ENCODE data around the gene LRRC25. TPM values are rescaled to one million over a fixed set of nuclear protein-coding genes. Genes with fewer than 3 reads are reported as not detected.
A peak's percentile ranks its signal among the peaks of the same experiment; 100 is the strongest.

Gene LRRC25
- total RNA-seq, 1 donor from 2014 or later = not detected

- H3K4me1 Mint-ChIP-seq (ENCODE audit: unreplicated experiment) = peaks cover 16% of the 10 kb centered on the region
- no peak for TF ChIP-seq CTCF (IDR thresholded peaks at IDR 0.05)
- H3K36me3 Mint-ChIP-seq (ENCODE audit: unreplicated experiment) = peaks cover 7% of the 10 kb centered on the region
- no peak overlapping the region for H3K27ac Mint-ChIP-seq (ENCODE audit: unreplicated experiment)
- no peak overlapping the region for H3K4me3 Mint-ChIP-seq (ENCODE audit: unreplicated experiment)
- no peaks in the 10 kb centered on the region for H3K9me3 Mint-ChIP-seq (ENCODE audit: unreplicated experiment)
- DNase-seq (ENCODE audit: extremely low spot score, unreplicated experiment) = no peak
- H3K27me3 Mint-ChIP-seq (ENCODE audit: unreplicated experiment) = no peaks in the 10 kb centered on the region
Measured at GRCh38 chr19:18392417-18392816, 5.0 kb downstream of the LRRC25 start.

GRCh38 chr19:18391509-18392075 is 5.8 kb downstream of the LRRC25 start:
- peaks cover 25% of the 10 kb centered on the region for H3K4me1 Mint-ChIP-seq (ENCODE audit: unreplicated experiment)
- no peak for TF ChIP-seq CTCF (IDR thresholded peaks at IDR 0.05)
- no peak overlapping the region for H3K4me3 Mint-ChIP-seq (ENCODE audit: unreplicated experiment)
- no peaks in the 10 kb centered on the region for H3K27me3 Mint-ChIP-seq (ENCODE audit: unreplicated experiment)
- no peaks in the 10 kb centered on the region for H3K9me3 Mint-ChIP-seq (ENCODE audit: unreplicated experiment)
- no peak overlapping the region for H3K27ac Mint-ChIP-seq (ENCODE audit: unreplicated experiment)
- DNase-seq (ENCODE audit: extremely low spot score, unreplicated experiment) = no peak
- peaks cover 7% of the 10 kb centered on the region for H3K36me3 Mint-ChIP-seq (ENCODE audit: unreplicated experiment)

- Mint-ChIP-seq H3K4me3 (ENCODE audit: unreplicated experiment) (peak overlapping the region; percentile 32), H3K27me3 (ENCODE audit: unreplicated experiment) (no peaks in the 10 kb centered on the region), H3K4me1 (ENCODE audit: unreplicated experiment) (peaks cover 38% of the 10 kb centered on the region), H3K9me3 (ENCODE audit: unreplicated experiment) (no peaks in the 10 kb centered on the region), H3K36me3 (ENCODE audit: unreplicated experiment) (peaks cover 7% of the 10 kb centered on the region), H3K27ac (ENCODE audit: unreplicated experiment) (peak overlapping the region; percentile 32)
- TF ChIP-seq CTCF (IDR thresholded peaks at IDR 0.05) = no peak
- no peak for DNase-seq (ENCODE audit: extremely low spot score, unreplicated experiment)
Measured at GRCh38 chr19:18390065-18390907, 7.1 kb downstream of the LRRC25 start.

GRCh38 chr19:18389726-18390064 is 7.7 kb downstream of the LRRC25 start:
- TF ChIP-seq CTCF (IDR thresholded peaks at IDR 0.05) = no peak
- H3K27me3 Mint-ChIP-seq (ENCODE audit: unreplicated experiment) = no peaks in the 10 kb centered on the region
- no peak for DNase-seq (ENCODE audit: extremely low spot score, unreplicated experiment)
- H3K4me1 Mint-ChIP-seq (ENCODE audit: unreplicated experiment) = peaks cover 39% of the 10 kb centered on the region
- H3K36me3 Mint-ChIP-seq (ENCODE audit: unreplicated experiment) = peaks cover 7% of the 10 kb centered on the region
- peak overlapping the region; percentile 32 for H3K4me3 Mint-ChIP-seq (ENCODE audit: unreplicated experiment)
- H3K27ac Mint-ChIP-seq (ENCODE audit: unreplicated experiment) = no peak overlapping the region
- no peaks in the 10 kb centered on the region for H3K9me3 Mint-ChIP-seq (ENCODE audit: unreplicated experiment)

GRCh38 chr19:18388960-18389725 is 8.3 kb downstream of the LRRC25 start:
- Mint-ChIP-seq H3K27ac (ENCODE audit: unreplicated experiment) (no peak overlapping the region), H3K4me3 (ENCODE audit: unreplicated experiment) (peak overlapping the region; percentile 32)

More at GRCh38 chr19:18388960-18389725, 8.3 kb downstream of the LRRC25 start:
- Mint-ChIP-seq H3K27me3 (ENCODE audit: unreplicated experiment) (no peaks in the 10 kb centered on the region), H3K4me1 (ENCODE audit: unreplicated experiment) (peaks cover 43% of the 10 kb centered on the region), H3K9me3 (ENCODE audit: unreplicated experiment) (no peaks in the 10 kb centered on the region), H3K36me3 (ENCODE audit: unreplicated experiment) (peaks cover 7% of the 10 kb centered on the region)
- DNase-seq (ENCODE audit: extremely low spot score, unreplicated experiment) = no peak
- no peak for TF ChIP-seq CTCF (IDR thresholded peaks at IDR 0.05)
